GM18870 (cell line): ENCODE data around the gene PTPRD.
"Not testable (repeated sequence)": the region's sequence is repeated elsewhere in the genome, so short reads cannot be mapped to it uniquely, and the experiment has no call there.

Source experiments
- ATAC-seq: cut with Tn5 transposase; IDR thresholded peaks from one replicate; pipeline ENCODE4 v1.9.1; 2021; ENCODE audit warnings: moderate library complexity; ENCODE audit not compliant: unreplicated experiment

Gene PTPRD

DNA sequence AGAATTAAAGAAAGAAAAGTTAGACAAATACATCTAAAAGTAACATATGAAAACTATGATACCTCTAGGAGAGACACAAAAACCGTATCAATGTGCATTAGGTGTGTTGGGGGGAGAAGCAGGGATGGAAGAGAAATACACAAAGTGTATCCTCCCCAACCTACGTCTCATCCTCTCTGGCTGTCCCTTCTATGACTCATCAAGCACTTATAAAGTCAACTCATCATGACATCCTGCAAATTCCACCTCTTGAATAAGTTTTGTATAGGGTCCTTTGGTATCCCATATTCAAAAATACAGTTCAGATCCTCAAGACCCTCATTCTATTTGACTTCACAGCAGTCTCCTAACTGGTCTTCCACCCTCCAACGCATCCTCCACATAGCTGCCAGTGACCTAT is 1895.7 kb downstream of the PTPRD start:
- no peak for ATAC-seq

GRCh38 chr9:8715788-8716187 is 1897.0 kb downstream of the PTPRD start:
- no peak for ATAC-seq

DNA sequence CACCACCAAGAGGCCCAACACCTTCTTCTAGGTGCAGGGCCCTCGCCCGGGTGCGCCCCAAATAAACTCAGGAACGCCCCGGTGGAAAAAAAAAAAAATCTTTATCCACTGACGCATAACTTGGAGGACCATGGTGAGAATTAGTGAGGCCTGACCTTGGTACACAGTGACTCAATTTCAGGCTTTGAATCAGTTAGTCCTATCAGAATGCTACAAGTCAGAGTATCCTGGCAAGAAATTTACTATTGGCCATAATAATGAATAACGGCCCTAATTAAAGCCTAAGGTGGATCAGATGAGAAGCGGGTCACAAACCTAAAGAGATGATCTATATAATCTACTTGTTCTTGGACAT is 1899.0 kb downstream of the PTPRD start:
- ATAC-seq, result no peak

DNA sequence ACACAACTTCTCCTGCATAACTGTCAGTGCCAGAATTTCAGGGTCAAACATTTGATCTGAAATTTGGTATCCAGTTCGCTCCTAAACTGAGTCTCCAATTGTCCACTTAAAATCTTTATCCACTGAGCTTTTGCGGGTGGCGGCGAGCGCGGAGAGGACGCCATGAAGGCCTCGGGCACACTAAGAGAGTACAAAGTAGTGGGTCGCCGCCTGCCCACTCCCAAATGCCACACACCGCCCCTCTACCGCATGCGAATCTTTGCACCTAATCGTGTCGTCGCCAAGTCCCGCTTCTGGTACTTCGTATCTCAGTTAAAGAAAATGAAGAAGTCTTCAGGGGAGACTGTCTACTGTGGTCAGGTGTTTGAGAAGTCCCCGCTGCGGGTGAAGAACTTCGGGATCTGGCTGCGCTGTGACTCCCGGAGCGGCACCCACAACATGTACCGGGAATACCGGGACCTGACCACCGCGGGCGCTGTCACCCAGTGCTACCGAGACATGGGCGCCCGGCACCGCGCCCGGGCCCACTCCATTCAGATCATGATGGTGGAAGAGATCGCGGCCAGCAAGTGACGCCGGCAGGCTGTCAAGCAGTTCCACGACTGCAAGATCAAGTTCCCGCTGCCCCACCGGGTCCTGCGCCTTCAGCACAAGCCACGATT is 1899.5 kb downstream of the PTPRD start:
- no peak for ATAC-seq

- no peak for ATAC-seq
These were observed 1903.1 kb downstream of the PTPRD start for GRCh38 chr9:8709731-8710130.

DNA sequence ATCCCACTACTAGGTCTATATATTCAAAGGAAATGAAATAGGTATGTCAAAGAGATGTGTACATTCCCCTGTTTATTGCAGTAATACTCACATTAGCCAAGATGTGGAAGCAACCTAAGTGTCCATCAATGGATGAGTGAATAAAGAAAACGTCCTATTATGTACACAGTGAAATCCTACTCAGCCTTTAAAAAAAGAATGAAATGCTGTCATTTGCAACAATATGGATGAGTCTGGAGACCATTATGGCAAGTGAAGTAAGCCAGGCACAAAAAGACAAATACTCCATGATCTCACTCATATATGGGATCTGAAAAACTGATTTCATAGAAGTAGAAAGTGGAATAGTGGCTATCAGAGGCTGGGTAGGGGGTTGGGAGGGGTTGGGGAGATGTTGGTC is 1904.1 kb downstream of the PTPRD start:
- ATAC-seq, result no peak

DNA sequence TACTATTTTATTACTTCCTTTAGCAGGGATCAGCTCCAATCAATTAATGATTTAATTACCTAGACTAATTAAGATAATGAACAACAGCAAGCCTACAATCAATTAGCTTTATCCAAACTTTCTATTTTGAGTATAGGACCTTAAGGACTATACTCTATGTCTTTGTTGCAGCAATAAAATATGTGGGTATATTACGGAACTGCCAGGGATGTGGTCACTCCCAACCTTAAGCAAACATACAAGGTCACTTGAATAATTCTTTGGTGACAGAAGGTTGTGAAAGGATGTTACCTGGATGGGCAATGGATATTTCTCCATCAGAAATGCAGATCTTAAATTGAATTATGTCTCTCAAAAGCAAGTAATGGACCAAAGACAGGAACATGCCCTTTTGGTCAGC is 1905.8 kb downstream of the PTPRD start:
- no peak for ATAC-seq

- no peak for ATAC-seq
These were observed 1906.3 kb downstream of the PTPRD start for GRCh38 chr9:8706531-8706930.

DNA sequence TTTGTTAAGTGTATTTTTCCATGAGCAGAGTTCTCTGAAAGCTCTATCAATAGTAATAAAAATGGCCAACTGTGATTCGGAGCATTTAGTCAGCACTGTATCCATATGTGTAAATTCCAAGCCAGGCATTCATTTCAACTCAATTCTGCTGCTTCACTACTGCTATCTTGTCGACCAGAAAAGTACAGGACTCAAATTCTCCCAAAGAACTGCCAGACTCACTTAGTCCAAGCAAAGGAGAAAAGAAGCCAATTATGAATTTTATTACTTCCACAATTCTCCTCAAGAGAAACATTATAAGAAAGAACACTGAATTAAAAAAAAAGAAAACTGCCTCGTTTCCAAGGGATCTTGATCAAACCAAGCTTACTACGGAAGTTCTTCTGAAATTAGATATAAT is 1906.9 kb downstream of the PTPRD start:
- no peak for ATAC-seq

GRCh38 chr9:8703904-8704303 is 1908.9 kb downstream of the PTPRD start:
- ATAC-seq, result no peak

- no peak for ATAC-seq
These were observed 1910.9 kb downstream of the PTPRD start for GRCh38 chr9:8701904-8702303.

- not testable (repeated sequence) for ATAC-seq
These were observed 1915.2 kb downstream of the PTPRD start for GRCh38 chr9:8697565-8697964.

GRCh38 chr9:8696516-8696915 is 1916.3 kb downstream of the PTPRD start:
- ATAC-seq, result no peak

DNA sequence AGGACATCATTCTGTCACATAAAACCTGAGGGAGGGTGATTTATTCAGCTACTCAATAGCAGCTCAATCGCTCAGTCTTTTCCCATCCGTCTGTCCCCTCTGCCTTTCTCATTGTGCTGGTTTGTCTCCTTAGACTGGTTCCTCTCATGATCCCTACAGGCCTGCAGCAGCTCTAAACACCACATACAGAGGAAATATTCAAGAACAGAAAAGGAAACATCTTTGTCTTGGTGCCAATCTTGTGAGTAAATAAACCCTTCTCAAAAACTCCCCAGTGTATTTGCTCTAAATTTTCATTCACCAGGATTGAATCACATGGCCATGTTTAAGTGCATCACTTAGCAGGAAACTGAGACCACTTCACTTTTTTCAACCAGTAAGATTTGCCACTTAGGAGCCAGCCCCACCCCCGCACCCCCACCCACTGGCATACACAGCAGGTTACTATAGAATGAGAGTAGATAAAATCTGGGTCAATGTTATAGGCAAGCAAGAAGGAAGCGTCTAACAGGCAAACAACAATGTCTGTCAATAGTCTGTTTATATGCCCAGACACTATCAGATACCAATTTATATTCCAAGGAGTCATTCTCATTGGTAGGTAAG is 1917.7 kb downstream of the PTPRD start:
- ATAC-seq, result no peak

- no peak for ATAC-seq
These were observed 1919.3 kb downstream of the PTPRD start for GRCh38 chr9:8693464-8693863.

- ATAC-seq, result no peak
These were observed 1926.3 kb downstream of the PTPRD start for GRCh38 chr9:8686516-8686915.

- no peak for ATAC-seq
These were observed 1927.0 kb downstream of the PTPRD start for GRCh38 chr9:8685825-8686224.

DNA sequence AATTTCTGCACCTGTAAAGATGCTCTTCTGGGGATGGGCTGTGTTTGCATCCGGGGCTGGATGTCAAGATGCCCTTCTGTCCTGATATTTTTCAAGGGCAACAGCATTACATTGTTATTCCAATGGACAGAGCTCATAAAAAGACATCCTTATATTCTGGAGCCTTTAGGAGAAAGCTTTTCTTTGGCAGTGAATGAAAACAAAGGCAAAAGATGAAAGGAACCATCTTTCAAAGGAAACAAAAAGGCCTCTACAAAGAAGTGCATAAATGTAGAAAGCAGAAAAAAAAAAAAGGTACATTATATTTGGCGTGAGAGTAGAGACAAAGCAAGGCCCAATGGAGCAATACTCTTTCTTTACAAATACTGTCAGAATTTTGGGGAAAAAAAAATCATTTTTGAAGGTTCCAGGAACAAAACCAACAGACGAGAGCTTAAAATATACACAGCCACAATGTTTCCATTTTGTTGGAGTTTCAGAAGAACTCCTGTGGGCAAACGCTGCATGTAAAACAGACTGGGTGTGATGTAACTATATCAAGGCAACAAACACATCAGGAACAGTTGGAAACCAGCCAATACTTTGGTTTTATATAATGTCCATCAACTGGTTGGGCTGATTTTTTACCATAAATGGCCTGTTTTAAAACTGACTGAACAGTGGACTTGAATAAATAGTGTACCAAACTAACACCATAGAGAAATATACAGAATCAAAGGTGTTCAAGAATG is 1927.7 kb downstream of the PTPRD start:
- ATAC-seq, result no peak

DNA sequence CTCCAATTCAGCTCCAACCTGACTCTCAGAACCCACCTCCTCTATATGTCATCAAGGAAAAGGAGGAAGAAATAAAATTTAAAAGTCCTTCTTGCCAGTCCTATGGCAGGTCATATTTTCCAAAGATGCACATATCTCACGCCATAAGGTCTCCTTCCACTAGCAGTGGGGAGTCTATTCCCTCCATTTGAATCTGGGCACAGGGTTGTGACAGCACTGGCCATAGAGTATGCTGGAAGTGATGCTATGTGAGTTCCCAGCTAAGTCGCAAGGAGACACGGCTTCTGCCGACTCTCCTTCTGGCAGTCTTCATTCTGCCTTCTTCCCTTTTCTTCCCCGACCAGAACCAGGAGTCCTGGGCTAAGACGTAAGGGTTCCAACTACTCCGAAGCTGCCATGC is 1929.3 kb downstream of the PTPRD start:
- no peak for ATAC-seq

DNA sequence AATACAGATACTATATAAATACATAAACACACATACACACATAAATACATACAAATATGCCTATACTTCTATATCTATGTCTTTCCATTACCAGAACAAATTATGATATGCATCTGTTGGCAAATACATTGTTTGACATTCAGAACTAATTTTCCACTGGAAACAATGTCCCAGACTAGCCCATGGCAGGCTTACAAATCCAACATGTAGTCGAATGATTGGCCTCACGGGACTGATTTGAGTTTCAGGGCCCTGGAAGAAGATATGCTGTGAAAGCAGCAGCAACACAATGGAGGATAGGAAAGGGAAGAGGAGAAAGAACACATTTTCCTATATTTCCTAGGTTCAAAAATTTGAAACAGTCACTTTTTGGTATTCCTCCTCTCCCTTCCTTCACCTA is 1932.1 kb downstream of the PTPRD start:
- no peak for ATAC-seq

- no peak for ATAC-seq
These were observed 1932.6 kb downstream of the PTPRD start for GRCh38 chr9:8680157-8680556.

- no peak for ATAC-seq
These were observed 1933.4 kb downstream of the PTPRD start for GRCh38 chr9:8679371-8679822.
